ENCODE results near the gene ZDHHC19.

DNA sequence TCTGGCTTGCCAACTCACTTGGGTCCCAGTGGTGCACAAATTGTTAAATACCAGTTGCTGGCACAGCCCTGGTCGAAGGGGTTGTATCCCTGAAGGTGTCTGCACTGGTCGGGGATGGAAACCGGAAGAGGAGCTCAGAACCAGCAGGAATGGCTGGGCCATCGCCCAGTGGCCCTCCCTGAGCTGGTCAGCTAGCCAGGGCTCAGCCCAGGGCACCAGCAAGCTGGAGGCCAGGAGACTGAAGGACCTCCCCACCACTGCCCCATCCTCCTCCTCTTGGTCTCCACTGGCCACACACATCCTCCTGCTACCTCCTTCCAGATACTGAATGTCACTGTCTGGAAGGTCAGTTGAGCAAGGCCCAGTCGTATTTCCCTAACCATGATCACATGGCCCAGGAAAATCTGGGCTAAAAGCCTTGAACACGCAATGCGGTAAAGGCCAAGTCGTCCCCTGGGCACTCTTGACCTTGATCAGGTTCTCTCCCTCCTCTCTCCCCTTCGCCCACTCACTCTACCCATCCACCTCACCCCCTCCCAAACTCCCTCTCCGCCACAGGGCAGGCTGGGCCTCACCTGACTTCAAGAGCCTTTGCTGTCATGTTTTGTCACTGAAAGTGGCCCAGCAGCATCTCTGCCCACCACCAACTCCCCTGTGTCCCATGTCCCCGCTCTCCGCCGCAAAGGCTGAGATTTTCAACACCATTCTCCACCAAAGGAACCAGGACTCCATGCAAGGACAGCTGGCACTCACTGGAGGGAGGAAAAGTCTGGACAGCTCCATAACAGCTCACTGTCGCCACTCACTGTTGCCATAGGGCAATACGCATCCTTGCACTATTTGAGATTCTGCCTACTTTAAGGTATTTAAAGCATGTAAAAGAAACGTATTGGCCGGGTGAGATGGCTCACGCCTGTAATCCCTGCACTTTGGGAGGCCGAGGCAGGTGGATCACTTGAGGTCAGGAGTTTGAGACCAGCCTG lies 12.1 kb downstream of the ZDHHC19 start:
- TF ChIP-seq, protein P1, sequence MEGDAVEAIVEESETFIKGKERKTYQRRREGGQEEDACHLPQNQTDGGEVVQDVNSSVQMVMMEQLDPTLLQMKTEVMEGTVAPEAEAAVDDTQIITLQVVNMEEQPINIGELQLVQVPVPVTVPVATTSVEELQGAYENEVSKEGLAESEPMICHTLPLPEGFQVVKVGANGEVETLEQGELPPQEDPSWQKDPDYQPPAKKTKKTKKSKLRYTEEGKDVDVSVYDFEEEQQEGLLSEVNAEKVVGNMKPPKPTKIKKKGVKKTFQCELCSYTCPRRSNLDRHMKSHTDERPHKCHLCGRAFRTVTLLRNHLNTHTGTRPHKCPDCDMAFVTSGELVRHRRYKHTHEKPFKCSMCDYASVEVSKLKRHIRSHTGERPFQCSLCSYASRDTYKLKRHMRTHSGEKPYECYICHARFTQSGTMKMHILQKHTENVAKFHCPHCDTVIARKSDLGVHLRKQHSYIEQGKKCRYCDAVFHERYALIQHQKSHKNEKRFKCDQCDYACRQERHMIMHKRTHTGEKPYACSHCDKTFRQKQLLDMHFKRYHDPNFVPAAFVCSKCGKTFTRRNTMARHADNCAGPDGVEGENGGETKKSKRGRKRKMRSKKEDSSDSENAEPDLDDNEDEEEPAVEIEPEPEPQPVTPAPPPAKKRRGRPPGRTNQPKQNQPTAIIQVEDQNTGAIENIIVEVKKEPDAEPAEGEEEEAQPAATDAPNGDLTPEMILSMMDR (conservative IDR thresholded peaks at IDR 0.05; ENCODE audit: low read depth in 2 of 2): peak; percentile 40 to 64; a peak in 3 of 4 replicates
- no peak for TF ChIP-seq JUNB (IDR thresholded peaks at IDR 0.05; ENCODE audit: unreplicated experiment)
- no peak for TF ChIP-seq POLR2AphosphoS5 (IDR thresholded peaks at IDR 0.05; ENCODE audit: low read depth)
- TF ChIP-seq REST (IDR thresholded peaks at IDR 0.05; ENCODE audit: unreplicated experiment): no peak
- TF ChIP-seq STAT1 (IDR thresholded peaks at IDR 0.05; ENCODE audit: unreplicated experiment): no peak
